HFF-Myc (cell line): ENCODE data around the gene PAFAH2.

ENCODE experiments used
- DNase-seq: peaks from one replicate; pipeline ENCODE4 v3.0.0-alpha.2; 2011; ENCODE audit warnings: low read depth; ENCODE audit errors: extremely low read depth
- H3K4me3 ChIP-seq: replicated peaks from 2 replicates; pipeline ENCODE4 v1.5.1; 2011; ENCODE audit warnings: low read depth, mild to moderate bottlenecking, control low read depth, low read length
- TF ChIP-seq, protein P1 (sequence below): IDR thresholded peaks from 2 replicates; pipeline ENCODE4 v1.5.1; 2012; ENCODE audit warnings: mild to moderate bottlenecking, low read depth, low read length, control low read depth; ENCODE audit errors: missing control alignments

The PAFAH2 gene

DNA sequence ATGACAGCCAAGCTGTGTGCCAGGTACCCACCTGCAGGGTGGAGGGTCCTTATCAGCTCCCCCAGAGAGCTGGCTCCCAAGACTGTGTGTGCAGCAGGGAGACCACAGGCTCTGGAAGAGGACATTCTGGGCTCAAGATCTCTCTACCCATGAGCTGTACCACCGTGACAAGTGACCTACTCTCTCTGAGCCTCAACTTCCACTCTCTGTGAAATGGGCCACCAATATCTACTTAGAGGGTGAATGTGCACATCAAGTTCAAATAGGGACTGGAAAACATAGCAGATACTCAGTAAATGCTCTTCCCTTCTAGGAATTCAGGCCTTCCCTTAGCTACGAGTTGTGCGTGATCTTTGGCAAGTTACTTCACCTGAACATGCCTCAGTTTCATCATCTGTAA is 46.6 kb upstream of the PAFAH2 start:
- H3K4me3 ChIP-seq, result no peak overlapping the region
- DNase-seq, result no peak
- TF ChIP-seq, protein P1, sequence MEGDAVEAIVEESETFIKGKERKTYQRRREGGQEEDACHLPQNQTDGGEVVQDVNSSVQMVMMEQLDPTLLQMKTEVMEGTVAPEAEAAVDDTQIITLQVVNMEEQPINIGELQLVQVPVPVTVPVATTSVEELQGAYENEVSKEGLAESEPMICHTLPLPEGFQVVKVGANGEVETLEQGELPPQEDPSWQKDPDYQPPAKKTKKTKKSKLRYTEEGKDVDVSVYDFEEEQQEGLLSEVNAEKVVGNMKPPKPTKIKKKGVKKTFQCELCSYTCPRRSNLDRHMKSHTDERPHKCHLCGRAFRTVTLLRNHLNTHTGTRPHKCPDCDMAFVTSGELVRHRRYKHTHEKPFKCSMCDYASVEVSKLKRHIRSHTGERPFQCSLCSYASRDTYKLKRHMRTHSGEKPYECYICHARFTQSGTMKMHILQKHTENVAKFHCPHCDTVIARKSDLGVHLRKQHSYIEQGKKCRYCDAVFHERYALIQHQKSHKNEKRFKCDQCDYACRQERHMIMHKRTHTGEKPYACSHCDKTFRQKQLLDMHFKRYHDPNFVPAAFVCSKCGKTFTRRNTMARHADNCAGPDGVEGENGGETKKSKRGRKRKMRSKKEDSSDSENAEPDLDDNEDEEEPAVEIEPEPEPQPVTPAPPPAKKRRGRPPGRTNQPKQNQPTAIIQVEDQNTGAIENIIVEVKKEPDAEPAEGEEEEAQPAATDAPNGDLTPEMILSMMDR, result no peak

GRCh38 chr1:26043765-26044164 is 45.9 kb upstream of the PAFAH2 start:
- H3K4me3 ChIP-seq, result no peak overlapping the region
- no peak for DNase-seq
- TF ChIP-seq, protein P1, result no peak

- TF ChIP-seq, protein P1, result no peak
- DNase-seq, result no peak
- H3K4me3 ChIP-seq, result no peak overlapping the region
These were observed 44.1 kb upstream of the PAFAH2 start for GRCh38 chr1:26041978-26042377.

GRCh38 chr1:26041401-26041800 is 43.5 kb upstream of the PAFAH2 start:
- H3K4me3 ChIP-seq, result no peak overlapping the region
- DNase-seq, result no peak
- TF ChIP-seq, protein P1, result no peak

DNA sequence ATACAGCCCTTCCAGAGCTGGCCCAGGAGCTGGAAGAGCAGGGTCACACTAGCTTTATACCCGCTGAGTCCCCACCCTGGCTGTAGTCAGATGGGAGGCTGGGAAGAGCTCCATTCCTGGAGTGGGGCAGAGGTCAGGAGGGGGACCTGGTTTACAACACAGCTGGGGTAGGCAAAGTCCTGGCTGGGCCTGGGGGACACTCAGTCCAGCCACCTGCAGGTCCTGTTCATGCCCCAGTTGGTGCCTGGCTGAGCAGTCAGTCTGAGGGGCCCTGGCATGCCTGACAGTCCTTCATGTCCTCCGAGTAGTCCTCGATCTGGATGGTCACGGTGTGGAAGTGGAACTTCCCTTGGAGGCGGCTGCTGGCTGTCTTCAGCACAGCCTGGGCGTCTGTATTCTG is 41.0 kb upstream of the PAFAH2 start:
- TF ChIP-seq, protein P1, result no peak
- no peak for DNase-seq
- H3K4me3 ChIP-seq, result no peak overlapping the region

GRCh38 chr1:26038477-26038876 is 40.6 kb upstream of the PAFAH2 start:
- no peak overlapping the region for H3K4me3 ChIP-seq
- TF ChIP-seq, protein P1, result no peak
- no peak for DNase-seq

DNA sequence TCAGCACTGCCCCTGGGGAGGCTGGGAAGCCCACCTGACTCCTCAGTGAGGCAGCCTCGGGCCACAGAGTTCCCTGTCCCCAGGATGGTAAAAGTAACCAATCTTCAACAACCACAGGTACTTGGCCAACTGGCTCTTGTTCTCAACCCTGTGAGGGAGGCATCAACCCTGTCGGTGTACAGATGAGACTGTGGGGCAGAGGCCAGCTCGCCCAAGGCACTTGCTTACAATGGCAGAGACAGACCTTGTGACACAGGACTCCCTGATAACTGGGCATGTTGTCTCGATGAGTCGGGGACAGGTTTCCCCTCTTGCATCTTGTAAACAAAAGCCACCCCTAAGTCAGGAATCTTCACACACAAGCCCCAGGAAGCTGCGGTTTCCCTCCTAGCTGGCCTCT is 40.0 kb upstream of the PAFAH2 start:
- no peak for DNase-seq
- H3K4me3 ChIP-seq, result no peak overlapping the region
- TF ChIP-seq, protein P1, result no peak
